Mucosa of descending colon (tissue), 3 donors: Measurements from ENCODE around the gene OR8A1. TPM values are rescaled to one million over a fixed set of nuclear protein-coding genes. Genes with fewer than 3 reads are reported as not detected.

Source experiments
- ATAC-seq: fragments of 200-7000 bp; cut with Tn5 transposase; one replicate; pipeline ENCODE4 v1.9.1; 2020; ENCODE audit warnings: mild to moderate bottlenecking, moderate library complexity
- DNase-seq, 3 donors: peaks; one replicate each; pipeline ENCODE4 v3.0.0-alpha.2; 2020
- H3K36me3 ChIP-seq: fragments of 200-600 bp; one replicate; pipeline ENCODE4 v1.8.0; 2021; ENCODE audit warnings: low read depth, mild to moderate bottlenecking
- H3K4me1 ChIP-seq: fragments of 200-600 bp; one replicate; pipeline ENCODE4 v1.8.0; 2021; ENCODE audit warnings: low read depth, mild to moderate bottlenecking
- H3K4me3 ChIP-seq: fragments of 200-600 bp; one replicate; pipeline ENCODE4 v1.8.0; 2021; ENCODE audit warnings: mild to moderate bottlenecking
- H3K9me3 ChIP-seq: fragments of 200-600 bp; one replicate; pipeline ENCODE4 v1.8.0; 2021; ENCODE audit warnings: mild to moderate bottlenecking
- CTCF ChIP-seq: fragments of 200-600 bp; IDR thresholded peaks from one replicate; pipeline ENCODE4 v1.8.0; 2022; ENCODE audit warnings: antibody characterized with exemption, mild to moderate bottlenecking
- intact Hi-C, 2 donors: fragments of 100-400 bp; cut with DNase I in 1 of 2; cut with micrococcal nuclease in 1 of 2; formaldehyde crosslinking; loops; one replicate each; pipeline versions ENCODE4 v1.11.0 to v1.11.1; 2022; cut with DNase I, micrococcal nuclease
- long read RNA-seq, 2 donors: library from polyadenylated mRNA; unstranded; transcript quantifications; one replicate each; pipeline ENCODE4 v2.0.0, GENCODE V29; 2019 to 2021
- total RNA-seq, 3 donors: library from RNA; stranded (reverse); fragmentation: NEBNext Ultra II Directional in 2 of 3; extraction: Animal tissue kit (Norgen Biotek cat#: 25700) in 2 of 3; gene quantifications; one replicate each; pipeline versions ENCODE4 v1.2.1 to v1.2.4, GENCODE V29; 2021 to 2023
- donor health status: DM: no; HTN: no; CAD: no; lungs with moderate emphysema.
- donor health status: DM: no; HTN: no; CAD: no.
- donor health status: DM: no; HTN: yes; CAD: no.

The OR8A1 gene
- not detected for total RNA-seq
- long read RNA-seq, donor 1, result 0 reads
- long read RNA-seq, donor 2, result 0 reads

GRCh38 chr11:124569697-124570096 lies at the start of gene OR8A1:
Gene OR8A1, plus strand, starts transcription at chr11:124569997. Its CDS starts 123 bp downstream, at chr11:124570120.
- no peaks in the 10 kb centered on the region for H3K9me3 ChIP-seq
- H3K4me3 ChIP-seq, result no peak within 1 kb of the TSS
- H3K4me1 ChIP-seq, result no peaks in the 10 kb centered on the region
- H3K36me3 ChIP-seq, result no peaks in the 10 kb centered on the region
- TF ChIP-seq CTCF, result no peak
- intact Hi-C loops, result no loop called here
- DNase-seq (no peak), ATAC-seq (no peak)

GRCh38 chr11:124520550-124520854 lies 49.3 kb upstream of the OR8A1 start:
- H3K36me3 ChIP-seq, result no peaks in the 10 kb centered on the region
- no peak for ATAC-seq
- no peaks in the 10 kb centered on the region for H3K4me1 ChIP-seq
- no peak for TF ChIP-seq CTCF
- DNase-seq, result no peak
- H3K4me3 ChIP-seq, result no peak overlapping the region
- no peaks in the 10 kb centered on the region for H3K9me3 ChIP-seq
- intact Hi-C loops, result no loop called here

GRCh38 chr11:124533626-124534025 lies 36.2 kb upstream of the OR8A1 start:
- H3K4me3 ChIP-seq, result no peak overlapping the region
- H3K4me1 ChIP-seq, result no peaks in the 10 kb centered on the region
- TF ChIP-seq CTCF, result no peak
- DNase-seq, result no peak
- H3K9me3 ChIP-seq, result no peaks in the 10 kb centered on the region
- ATAC-seq, result no peak
- H3K36me3 ChIP-seq, result no peaks in the 10 kb centered on the region
- intact Hi-C loops, result no loop called here

GRCh38 chr11:124534051-124534450 lies 35.7 kb upstream of the OR8A1 start:
- intact Hi-C loops, result no loop called here
- TF ChIP-seq CTCF, result no peak
- Histone ChIP-seq H3K9me3 (no peaks in the 10 kb centered on the region), H3K4me3 (no peak overlapping the region), H3K4me1 (no peaks in the 10 kb centered on the region), H3K36me3 (no peaks in the 10 kb centered on the region)
- DNase-seq (no peak), ATAC-seq (no peak)

- ATAC-seq (no peak), DNase-seq (no peak)
- intact Hi-C loops, result no loop called here
- H3K9me3 ChIP-seq, result no peaks in the 10 kb centered on the region
- H3K4me3 ChIP-seq, result no peak overlapping the region
- H3K4me1 ChIP-seq, result no peaks in the 10 kb centered on the region
- TF ChIP-seq CTCF, result no peak
- no peaks in the 10 kb centered on the region for H3K36me3 ChIP-seq
Measured at GRCh38 chr11:124535552-124536232, 34.1 kb upstream of the OR8A1 start.

- no peak overlapping the region for H3K4me3 ChIP-seq
- peak in 1 of 3 donors; percentile 22 for DNase-seq
- H3K36me3 ChIP-seq, result no peaks in the 10 kb centered on the region
- H3K9me3 ChIP-seq, result no peaks in the 10 kb centered on the region
- intact Hi-C loops, result no loop called here
- H3K4me1 ChIP-seq, result no peaks in the 10 kb centered on the region
- TF ChIP-seq CTCF, result no peak
- ATAC-seq, result peak; percentile 33
Measured at GRCh38 chr11:124536520-124536919, 33.3 kb upstream of the OR8A1 start.
